DMS53 (cell line): Measurements from ENCODE around the gene FBXO10.
"Not testable (repeated sequence)": the region's sequence is repeated elsewhere in the genome, so short reads cannot be mapped to it uniquely, and the experiment has no call there.

Experiments
- DNase-seq: peaks from one replicate; lab custom pipeline; 2025; lab: John Stamatoyannopoulos, UW

FBXO10 gene

GRCh38 chr9:37477443-37477842 is 98.7 kb downstream of the FBXO10 start:
- DNase-seq: not testable (repeated sequence)

GRCh38 chr9:37476930-37477329 is 99.2 kb downstream of the FBXO10 start:
- no peak for DNase-seq

GRCh38 chr9:37474438-37474837 is 101.7 kb downstream of the FBXO10 start:
- DNase-seq: no peak

GRCh38 chr9:37473982-37474381 is 102.2 kb downstream of the FBXO10 start:
- DNase-seq: not testable (repeated sequence)

GRCh38 chr9:37471942-37472684 is 104.1 kb downstream of the FBXO10 start:
- peak; percentile 40 for DNase-seq

- no peak for DNase-seq
These were observed 107.6 kb downstream of the FBXO10 start for GRCh38 chr9:37468620-37469019.

- peak; percentile 34 for DNase-seq
These were observed 108.7 kb downstream of the FBXO10 start for GRCh38 chr9:37467530-37467929.

GRCh38 chr9:37466037-37466709 is 110.0 kb downstream of the FBXO10 start:
- peak; percentile 78 for DNase-seq

GRCh38 chr9:37465249-37466036 is 110.7 kb downstream of the FBXO10 start, which contains the start of gene ZBTB5:
Gene ZBTB5, minus strand, starts transcription at chr9:37465450. Its CDS starts 22,899 bp downstream, at chr9:37442551.
- peak; percentile 99 for DNase-seq

GRCh38 chr9:37464426-37465248 is 111.5 kb downstream of the FBXO10 start:
- DNase-seq: peak; percentile 82

- no peak for DNase-seq
These were observed 112.2 kb downstream of the FBXO10 start for GRCh38 chr9:37464006-37464405.
